HEK293 (cell line): ENCODE data around the gene SPTBN1.

Experiments used
- CTCF ChIA-PET: fragments of 350-600 bp; formaldehyde crosslinking; extraction: SDS; loops from one replicate; lab custom pipeline; 2021; ENCODE audit warnings: antibody characterized with exemption; lab: Yijun Ruan, JAX
- POLR2A ChIA-PET: fragments of 300-600 bp; formaldehyde crosslinking; extraction: SDS; loops from one replicate; lab custom pipeline; 2020; ENCODE audit warnings: antibody characterized with exemption, inconsistent platforms; lab: Yijun Ruan, JAX
- H3K27ac ChIP-seq: fragments of 200-500 bp; sonication (Bioruptor generic); 2 replicates; pipeline ENCODE4 v1.5.1; 2014; ENCODE audit warnings: low read depth, low read length, control low read depth, inconsistent platforms; ENCODE audit errors: extremely low read depth
- H3K36me3 ChIP-seq, 2 experiments: fragments of 200-500 bp in 1 of 2; sonication (Bioruptor generic) in 1 of 2; 1 replicate in 1 of 2; 2 replicates in 1 of 2; pipeline ENCODE4 v1.5.1; 2014 to 2017; ENCODE audit warnings: inconsistent platforms in 2 of 2, low read length in 2 of 2; ENCODE audit not compliant: control insufficient read depth in 2 of 2, insufficient read depth in 1 of 2
- H3K4me1 ChIP-seq: fragments of 200-500 bp; sonication (Bioruptor generic); 2 replicates; pipeline ENCODE4 v1.5.1; 2014; ENCODE audit warnings: mild to moderate bottlenecking, low read length, inconsistent platforms; ENCODE audit not compliant: control insufficient read depth, insufficient read depth
- H3K4me3 ChIP-seq: 2 replicates; pipeline ENCODE4 v1.5.1; 2011; ENCODE audit warnings: low read depth, mild to moderate bottlenecking, control low read depth, low read length, moderate library complexity
- H3K9me3 ChIP-seq: fragments of 200-500 bp; sonication (Bioruptor generic); 2 replicates; pipeline ENCODE4 v1.5.1; 2014; ENCODE audit warnings: low read depth, low read length, inconsistent platforms; ENCODE audit not compliant: control insufficient read depth, insufficient read depth
- KLF1 ChIP-seq: fragments of 450-650 bp; formaldehyde crosslinking; IDR thresholded peaks from 2 replicates; pipeline ENCODE4 v1.5.1; 2016; ENCODE audit warnings: missing biosample characterization, missing genetic modification characterization
- KLF7 ChIP-seq: fragments of 450-650 bp; formaldehyde crosslinking; IDR thresholded peaks from 2 replicates; pipeline ENCODE4 v1.5.1; 2016; ENCODE audit warnings: missing biosample characterization, missing genetic modification characterization, borderline replicate concordance
- KLF8 ChIP-seq: fragments of 450-650 bp; formaldehyde crosslinking; IDR thresholded peaks from 2 replicates; pipeline ENCODE4 v1.5.1; 2016; ENCODE audit warnings: missing biosample characterization, missing genetic modification characterization
- SP3 ChIP-seq: fragments of 450-650 bp; formaldehyde crosslinking; IDR thresholded peaks from 2 replicates; pipeline ENCODE4 v1.5.1; 2016; ENCODE audit warnings: missing biosample characterization, missing genetic modification characterization
- SP7 ChIP-seq: fragments of 450-650 bp; formaldehyde crosslinking; IDR thresholded peaks from 2 replicates; pipeline ENCODE4 v1.5.1; 2016; ENCODE audit warnings: missing biosample characterization, missing genetic modification characterization
- ZBTB8A ChIP-seq: fragments of 450-650 bp; formaldehyde crosslinking; IDR thresholded peaks from 2 replicates; pipeline ENCODE4 v1.5.1; 2016; ENCODE audit warnings: missing biosample characterization, missing genetic modification characterization
- ZNF10 ChIP-seq: fragments of 450-650 bp; formaldehyde crosslinking; IDR thresholded peaks from 2 replicates; pipeline ENCODE4 v1.5.1; 2017; ENCODE audit warnings: missing biosample characterization, missing genetic modification characterization
- ZNF16 ChIP-seq: fragments of 450-650 bp; formaldehyde crosslinking; IDR thresholded peaks from 2 replicates; pipeline ENCODE4 v1.5.1; 2016; ENCODE audit warnings: low read depth, missing biosample characterization, missing genetic modification characterization
- ZNF211 ChIP-seq: fragments of 450-650 bp; formaldehyde crosslinking; IDR thresholded peaks from 2 replicates; pipeline ENCODE4 v1.5.1; 2016; ENCODE audit warnings: low read depth, missing biosample characterization, missing genetic modification characterization
- ZNF366 ChIP-seq: fragments of 450-650 bp; formaldehyde crosslinking; conservative IDR thresholded peaks from 2 replicates; pipeline ENCODE4 v1.5.1; 2016; ENCODE audit warnings: missing biosample characterization, missing genetic modification characterization
- ZNF843 ChIP-seq: fragments of 450-650 bp; formaldehyde crosslinking; IDR thresholded peaks from 2 replicates; pipeline ENCODE4 v1.5.1; 2016; ENCODE audit warnings: missing biosample characterization, missing genetic modification characterization
- ZXDB ChIP-seq: fragments of 450-650 bp; formaldehyde crosslinking; IDR thresholded peaks from 2 replicates; pipeline ENCODE4 v1.5.1; 2016; ENCODE audit warnings: missing biosample characterization, missing genetic modification characterization
- TF ChIP-seq, protein P1 (sequence below): fragments of 450-650 bp; formaldehyde crosslinking; IDR thresholded peaks from 2 replicates; pipeline ENCODE4 v1.5.1; 2016; ENCODE audit warnings: missing biosample characterization, missing genetic modification characterization
- TF ChIP-seq, protein P2 (sequence below): fragments of 450-650 bp; formaldehyde crosslinking; IDR thresholded peaks from 2 replicates; pipeline ENCODE4 v1.5.1; 2017; ENCODE audit warnings: missing biosample characterization, missing genetic modification characterization
- TF ChIP-seq, protein P3 (sequence below): fragments of 450-650 bp; formaldehyde crosslinking; IDR thresholded peaks from 2 replicates; pipeline ENCODE4 v1.5.1; 2016; ENCODE audit warnings: missing biosample characterization, missing genetic modification characterization

The SPTBN1 gene

DNA sequence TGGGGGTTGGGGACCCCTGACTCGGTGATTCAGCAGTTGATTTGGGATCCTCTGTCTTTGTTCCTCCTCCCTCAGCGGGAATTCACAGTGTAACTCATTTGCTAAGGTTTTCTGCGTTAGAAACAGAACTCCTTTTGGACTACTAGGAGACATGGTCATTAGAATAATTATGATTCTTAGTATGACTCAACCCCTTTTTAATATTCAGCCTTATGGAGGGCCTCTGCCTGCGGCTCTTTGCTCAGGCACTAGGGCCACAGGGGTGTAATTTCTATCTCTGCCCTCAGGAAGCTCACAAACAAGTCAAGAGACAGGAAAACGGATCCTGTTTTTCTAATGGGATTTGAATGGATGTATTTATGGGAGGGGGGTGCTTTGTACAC lies 117.4 kb downstream of the SPTBN1 start:
- Histone ChIP-seq H3K4me1 (peaks cover 71% of the 10 kb centered on the region), H3K36me3 (no peaks in the 10 kb centered on the region), H3K9me3 (no peaks in the 10 kb centered on the region), H3K4me3 (no peak overlapping the region), H3K27ac (peak overlapping the region; percentile 98)
- ChIA-PET CTCF (interaction anchor here (0.7 to 0.9 kb wide), 2 partner anchors 9 to 85 kb away, joined by 3 to 4 read pairs; no protein-coding TSS in a partner anchor), POLR2A (interaction anchor here (1.4 to 3.9 kb wide), 2 partner anchors 8 to 15 kb away, joined by 11 to 48 read pairs; no protein-coding TSS in a partner anchor)
- TF ChIP-seq ZBTB8A (0 out of 2 replicates have a peak, but pooled peaks have one; percentile 17), ZNF211 (tag by site-specific recombination) (no peak)

DNA sequence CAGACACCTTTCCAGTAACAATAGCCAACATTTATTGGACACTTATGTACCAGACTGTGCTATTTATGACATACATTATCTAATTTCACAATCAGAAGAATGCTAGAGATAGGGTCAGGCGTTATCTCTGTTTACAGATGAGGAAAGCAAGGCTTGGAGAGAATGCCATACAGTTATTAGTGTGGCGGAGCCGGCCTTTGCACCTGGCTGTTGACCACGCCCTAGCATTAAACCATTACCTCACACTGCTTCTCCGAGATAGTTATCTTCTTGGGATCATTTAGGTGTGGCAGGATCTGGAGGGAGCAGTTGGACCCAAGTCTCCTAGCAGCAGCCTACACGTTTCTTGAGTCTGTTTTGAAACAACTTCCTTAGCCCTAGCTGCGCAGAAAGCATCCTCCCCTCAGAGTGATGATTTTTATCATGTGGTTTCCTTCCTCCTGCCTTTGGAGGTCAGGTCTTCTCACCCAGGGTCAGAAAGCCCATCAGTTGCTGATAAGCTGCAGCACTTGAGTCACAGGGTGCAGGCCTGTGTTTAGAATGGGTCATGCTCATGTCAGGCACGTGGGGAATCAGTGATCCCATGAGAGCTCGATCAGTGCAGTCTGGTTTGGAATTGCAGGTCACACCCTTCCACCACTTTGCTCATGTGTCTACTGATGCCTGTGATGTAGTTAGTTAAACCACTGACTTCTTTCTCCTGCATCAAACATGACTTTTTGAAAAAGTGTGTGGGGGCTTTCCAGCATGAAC lies 118.2 kb downstream of the SPTBN1 start:
- Histone ChIP-seq H3K4me1 (peaks cover 67% of the 10 kb centered on the region), H3K27ac (peak overlapping the region; percentile 98), H3K36me3 (no peaks in the 10 kb centered on the region), H3K9me3 (no peaks in the 10 kb centered on the region), H3K4me3 (no peak overlapping the region)
- TF ChIP-seq ZNF366 (tag by site-specific recombination) (peak; percentile 52), KLF7 (tag by site-specific recombination) (peak; percentile 37; the same call in 1 of the 2 replicates), KLF8 (tag by site-specific recombination) (no peak), ZNF843 (tag by site-specific recombination) (0 out of 2 replicates have a peak, but pooled peaks have one; percentile 28), SP7 (peak; percentile 52), ZNF16 (tag by site-specific recombination) (no peak), ZNF10 (0 out of 2 replicates have a peak, but pooled peaks have one; percentile 16), KLF1 (peak; percentile 73), SP3 (peak; percentile 23; the same call in 1 of the 2 replicates), ZXDB (tag by site-specific recombination) (peak; percentile 68)
- TF ChIP-seq, protein P1, sequence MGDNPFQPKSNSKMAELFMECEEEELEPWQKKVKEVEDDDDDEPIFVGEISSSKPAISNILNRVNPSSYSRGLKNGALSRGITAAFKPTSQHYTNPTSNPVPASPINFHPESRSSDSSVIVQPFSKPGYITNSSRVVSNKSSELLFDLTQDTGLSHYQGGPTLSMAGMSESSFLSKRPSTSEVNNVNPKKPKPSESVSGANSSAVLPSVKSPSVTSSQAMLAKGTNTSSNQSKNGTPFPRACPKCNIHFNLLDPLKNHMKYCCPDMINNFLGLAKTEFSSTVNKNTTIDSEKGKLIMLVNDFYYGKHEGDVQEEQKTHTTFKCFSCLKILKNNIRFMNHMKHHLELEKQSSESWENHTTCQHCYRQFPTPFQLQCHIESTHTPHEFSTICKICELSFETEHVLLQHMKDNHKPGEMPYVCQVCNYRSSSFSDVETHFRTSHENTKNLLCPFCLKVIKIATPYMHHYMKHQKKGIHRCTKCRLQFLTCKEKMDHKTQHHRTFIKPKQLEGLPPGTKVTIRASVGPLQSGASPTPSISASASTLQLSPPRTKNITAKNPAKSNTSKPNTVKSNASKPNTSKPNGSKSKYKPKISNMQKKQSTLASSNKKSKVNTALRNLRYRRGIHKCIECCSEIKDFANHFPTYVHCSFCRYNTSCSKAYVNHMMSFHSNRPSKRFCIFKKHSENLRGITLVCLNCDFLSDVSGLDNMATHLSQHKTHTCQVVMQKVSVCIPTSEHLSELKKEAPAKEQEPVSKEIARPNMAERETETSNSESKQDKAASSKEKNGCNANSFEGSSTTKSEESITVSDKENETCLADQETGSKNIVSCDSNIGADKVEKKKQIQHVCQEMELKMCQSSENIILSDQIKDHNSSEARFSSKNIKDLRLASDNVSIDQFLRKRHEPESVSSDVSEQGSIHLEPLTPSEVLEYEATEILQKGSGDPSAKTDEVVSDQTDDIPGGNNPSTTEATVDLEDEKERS (tag by site-specific recombination), result no peak
- TF ChIP-seq, protein P2, sequence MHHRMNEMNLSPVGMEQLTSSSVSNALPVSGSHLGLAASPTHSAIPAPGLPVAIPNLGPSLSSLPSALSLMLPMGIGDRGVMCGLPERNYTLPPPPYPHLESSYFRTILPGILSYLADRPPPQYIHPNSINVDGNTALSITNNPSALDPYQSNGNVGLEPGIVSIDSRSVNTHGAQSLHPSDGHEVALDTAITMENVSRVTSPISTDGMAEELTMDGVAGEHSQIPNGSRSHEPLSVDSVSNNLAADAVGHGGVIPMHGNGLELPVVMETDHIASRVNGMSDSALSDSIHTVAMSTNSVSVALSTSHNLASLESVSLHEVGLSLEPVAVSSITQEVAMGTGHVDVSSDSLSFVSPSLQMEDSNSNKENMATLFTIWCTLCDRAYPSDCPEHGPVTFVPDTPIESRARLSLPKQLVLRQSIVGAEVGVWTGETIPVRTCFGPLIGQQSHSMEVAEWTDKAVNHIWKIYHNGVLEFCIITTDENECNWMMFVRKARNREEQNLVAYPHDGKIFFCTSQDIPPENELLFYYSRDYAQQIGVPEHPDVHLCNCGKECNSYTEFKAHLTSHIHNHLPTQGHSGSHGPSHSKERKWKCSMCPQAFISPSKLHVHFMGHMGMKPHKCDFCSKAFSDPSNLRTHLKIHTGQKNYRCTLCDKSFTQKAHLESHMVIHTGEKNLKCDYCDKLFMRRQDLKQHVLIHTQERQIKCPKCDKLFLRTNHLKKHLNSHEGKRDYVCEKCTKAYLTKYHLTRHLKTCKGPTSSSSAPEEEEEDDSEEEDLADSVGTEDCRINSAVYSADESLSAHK (tag by site-specific recombination), result no peak
- TF ChIP-seq, protein P3, sequence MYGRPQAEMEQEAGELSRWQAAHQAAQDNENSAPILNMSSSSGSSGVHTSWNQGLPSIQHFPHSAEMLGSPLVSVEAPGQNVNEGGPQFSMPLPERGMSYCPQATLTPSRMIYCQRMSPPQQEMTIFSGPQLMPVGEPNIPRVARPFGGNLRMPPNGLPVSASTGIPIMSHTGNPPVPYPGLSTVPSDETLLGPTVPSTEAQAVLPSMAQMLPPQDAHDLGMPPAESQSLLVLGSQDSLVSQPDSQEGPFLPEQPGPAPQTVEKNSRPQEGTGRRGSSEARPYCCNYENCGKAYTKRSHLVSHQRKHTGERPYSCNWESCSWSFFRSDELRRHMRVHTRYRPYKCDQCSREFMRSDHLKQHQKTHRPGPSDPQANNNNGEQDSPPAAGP, result 0 out of 2 replicates have a peak, but pooled peaks have one; percentile 39
- ChIA-PET CTCF (no interaction called here), POLR2A (interaction anchor here (1.2 kb wide), 1 partner anchor 15 kb away, joined by 6 read pairs; no protein-coding TSS in a partner anchor)
